ENCODE measurements around the gene FCHO2. TPM values are rescaled to one million over a fixed set of nuclear protein-coding genes. Genes with fewer than 3 reads are reported as not detected.

The FCHO2 gene
- total RNA-seq, 1 experiment from 2014 or later = 36.5 TPM

DNA sequence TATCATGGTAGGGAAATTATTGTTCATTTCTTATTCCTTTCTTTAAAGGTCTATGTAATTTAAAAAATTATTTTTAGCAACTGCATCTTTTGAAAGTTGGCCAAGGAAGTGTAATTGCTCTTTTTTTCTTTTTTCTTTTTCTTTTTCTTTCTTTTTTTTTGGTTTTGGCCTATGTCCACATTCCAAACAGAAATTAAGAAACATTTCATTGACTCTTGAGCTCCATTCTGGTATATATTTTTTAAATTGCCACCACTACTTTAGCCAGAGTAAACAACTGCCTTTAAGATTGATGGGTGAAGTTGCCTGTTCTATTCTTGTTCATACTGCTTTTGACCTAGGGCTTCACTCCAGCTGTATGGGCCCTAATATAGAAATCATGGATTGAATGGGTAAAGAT, 88.7 kb downstream of the FCHO2 start:
- no peak for DNase-seq
- BruUV-seq (replicated peaks) = no TSS peak
- Mint-ChIP-seq H3K27ac (ENCODE audit: unreplicated experiment) (no peak overlapping the region), H3K27me3 (ENCODE audit: unreplicated experiment) (no peaks in the 10 kb centered on the region), H3K9me3 (ENCODE audit: low read depth, unreplicated experiment) (peaks cover 4% of the 10 kb centered on the region), H3K36me3 (ENCODE audit: insufficient read depth, unreplicated experiment) (no peaks in the 10 kb centered on the region), H3K4me3 (ENCODE audit: low read depth, unreplicated experiment) (no peak overlapping the region), H3K4me1 (ENCODE audit: low read depth, unreplicated experiment) (no peaks in the 10 kb centered on the region)
- CTCF ChIA-PET = no interaction called here
- TF ChIP-seq CTCF (IDR thresholded peaks at IDR 0.05; ENCODE audit: unreplicated experiment) = no peak
- intact Hi-C loops (cut with micrococcal nuclease; ENCODE audit: unreplicated experiment) = no loop called here

DNA sequence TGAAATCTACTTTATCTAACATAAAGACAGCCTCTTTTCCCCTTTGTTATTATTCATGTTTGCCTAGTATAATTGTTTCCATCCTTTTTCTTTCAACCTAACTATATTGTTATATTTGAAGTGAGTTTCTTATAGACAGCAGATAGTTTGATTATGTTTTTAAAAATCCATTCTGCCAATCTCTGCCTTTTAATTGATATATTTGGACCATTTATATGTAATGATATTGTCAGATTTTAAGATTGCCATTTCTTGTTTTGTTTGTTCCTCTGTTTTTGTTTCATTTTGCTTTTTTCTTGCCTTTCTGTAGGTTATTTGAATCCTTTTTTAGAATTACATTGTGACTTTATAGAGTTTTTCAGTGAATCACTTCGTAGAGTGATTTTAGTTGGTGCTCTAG, 89.8 kb downstream of the FCHO2 start:
- intact Hi-C loops (cut with micrococcal nuclease; ENCODE audit: unreplicated experiment) = no loop called here
- CTCF ChIA-PET = no interaction called here
- H3K27me3 Mint-ChIP-seq (ENCODE audit: unreplicated experiment) = no peaks in the 10 kb centered on the region
- H3K4me1 Mint-ChIP-seq (ENCODE audit: low read depth, unreplicated experiment) = no peaks in the 10 kb centered on the region
- no TSS peak for BruUV-seq (replicated peaks)
- no peak for DNase-seq
- TF ChIP-seq CTCF (IDR thresholded peaks at IDR 0.05; ENCODE audit: unreplicated experiment) = no peak
- H3K36me3 Mint-ChIP-seq (ENCODE audit: insufficient read depth, unreplicated experiment) = no peaks in the 10 kb centered on the region
- no peak overlapping the region for H3K27ac Mint-ChIP-seq (ENCODE audit: unreplicated experiment)
- H3K4me3 Mint-ChIP-seq (ENCODE audit: low read depth, unreplicated experiment) = no peak overlapping the region
- H3K9me3 Mint-ChIP-seq (ENCODE audit: low read depth, unreplicated experiment) = peaks cover 4% of the 10 kb centered on the region

GRCh38 chr5:73061593-73061992, 105.8 kb downstream of the FCHO2 start:
- CTCF ChIA-PET = no interaction called here
- Mint-ChIP-seq H3K4me3 (ENCODE audit: low read depth, unreplicated experiment) (no peak overlapping the region), H3K36me3 (ENCODE audit: insufficient read depth, unreplicated experiment) (no peaks in the 10 kb centered on the region), H3K27ac (ENCODE audit: unreplicated experiment) (no peak overlapping the region), H3K4me1 (ENCODE audit: low read depth, unreplicated experiment) (peaks cover 20% of the 10 kb centered on the region), H3K27me3 (ENCODE audit: unreplicated experiment) (no peaks in the 10 kb centered on the region), H3K9me3 (ENCODE audit: low read depth, unreplicated experiment) (no peaks in the 10 kb centered on the region)
- TF ChIP-seq CTCF (IDR thresholded peaks at IDR 0.05; ENCODE audit: unreplicated experiment) = no peak
- intact Hi-C loops (cut with micrococcal nuclease; ENCODE audit: unreplicated experiment) = no loop called here
- DNase-seq = no peak
- no TSS peak for BruUV-seq (replicated peaks)

GRCh38 chr5:73066466-73066865, 110.6 kb downstream of the FCHO2 start:
- intact Hi-C loops (cut with micrococcal nuclease; ENCODE audit: unreplicated experiment) = no loop called here
- no peak for DNase-seq
- CTCF ChIA-PET = interaction anchor here (0.9 kb wide), 1 partner anchor 633 kb away, joined by 6 read pairs; no protein-coding TSS in a partner anchor

More at GRCh38 chr5:73066466-73066865, 110.6 kb downstream of the FCHO2 start:
- no peak for TF ChIP-seq CTCF (IDR thresholded peaks at IDR 0.05; ENCODE audit: unreplicated experiment)
- Mint-ChIP-seq H3K4me3 (ENCODE audit: low read depth, unreplicated experiment) (no peak overlapping the region), H3K9me3 (ENCODE audit: low read depth, unreplicated experiment) (no peaks in the 10 kb centered on the region), H3K27ac (ENCODE audit: unreplicated experiment) (no peak overlapping the region), H3K27me3 (ENCODE audit: unreplicated experiment) (no peaks in the 10 kb centered on the region), H3K4me1 (ENCODE audit: low read depth, unreplicated experiment) (peaks cover 9% of the 10 kb centered on the region), H3K36me3 (ENCODE audit: insufficient read depth, unreplicated experiment) (no peaks in the 10 kb centered on the region)
- BruUV-seq (replicated peaks) = no TSS peak

All from Calu3 (cell line).